ENCODE measurements around the gene GP5.

The GP5 gene

DNA sequence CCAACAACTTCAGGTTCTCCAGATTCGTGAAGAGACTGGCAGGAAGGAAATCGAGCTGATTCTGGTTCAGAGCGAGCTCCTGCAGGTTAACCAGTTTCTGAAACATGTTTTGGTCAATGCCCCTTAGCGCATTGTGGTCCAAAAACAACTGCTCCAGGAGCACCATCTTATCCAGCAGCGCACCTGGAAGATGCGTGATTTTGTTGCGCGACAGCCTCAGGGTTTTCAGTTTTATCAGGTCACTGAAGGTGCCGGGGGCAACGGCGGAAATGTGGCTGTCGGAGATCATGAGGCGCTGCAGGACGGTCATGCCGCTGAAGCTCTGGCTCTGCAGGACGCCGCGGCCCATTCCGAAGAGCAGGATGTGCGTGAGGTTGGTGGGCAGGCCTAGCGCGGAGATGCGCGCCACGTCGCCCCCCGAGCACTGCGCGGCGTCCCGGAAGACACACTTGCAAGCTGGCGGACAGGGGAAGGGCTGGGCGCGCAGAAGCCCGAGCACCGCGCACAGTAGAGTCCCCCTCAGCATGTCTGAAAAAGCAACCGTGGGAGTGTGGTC, 1.2 kb downstream of the GP5 start:
- in situ Hi-C loops (cut with MboI; ENCODE audit: low sequenced_read_pairs) = no loop called here

DNA sequence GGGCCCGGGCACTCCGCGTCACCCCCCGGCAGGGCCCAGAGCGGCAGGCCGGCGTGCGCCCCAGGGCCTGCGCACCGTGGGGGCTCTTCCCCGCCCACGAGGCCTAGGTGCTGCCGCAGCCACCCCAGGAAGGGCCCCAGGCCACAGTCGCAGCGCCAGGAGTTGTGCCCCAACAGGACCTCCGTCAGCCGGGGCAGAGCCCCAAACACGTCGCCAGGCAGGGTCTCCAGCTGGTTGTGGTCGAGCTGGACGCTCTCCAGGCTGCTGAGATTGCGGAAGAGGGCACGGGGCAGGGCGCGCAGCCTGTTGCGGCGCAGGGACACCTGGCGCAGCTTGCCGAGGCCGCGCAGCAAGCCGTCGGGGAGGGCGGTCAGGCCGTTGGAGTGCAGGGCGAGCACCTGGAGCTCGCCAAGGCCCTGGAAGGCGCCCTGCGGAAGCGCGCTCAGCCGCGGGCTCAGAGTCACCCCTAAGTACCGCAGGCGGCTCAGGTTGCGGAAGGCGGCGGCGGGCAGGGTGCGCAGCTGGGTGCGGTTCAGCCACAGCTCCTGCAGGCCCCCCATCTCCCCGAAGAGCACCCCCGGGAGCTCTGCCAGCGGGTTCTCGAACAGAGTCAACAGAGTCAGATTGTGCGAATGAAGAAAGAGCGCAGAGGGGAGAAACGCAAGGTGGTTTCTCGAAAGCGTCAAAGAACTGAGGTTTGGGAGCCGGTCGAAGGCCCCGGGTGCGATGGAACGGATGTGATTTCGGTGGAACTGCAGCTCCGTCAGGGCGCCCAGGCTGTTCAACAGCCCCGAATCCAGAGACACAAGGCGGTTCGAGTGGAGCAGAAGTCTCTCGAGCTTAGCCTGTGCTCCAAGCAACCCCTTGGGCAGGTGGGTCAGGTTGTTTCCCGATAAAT, 2.0 kb downstream of the GP5 start:
- in situ Hi-C loops (cut with MboI; ENCODE audit: low sequenced_read_pairs) = no loop called here

DNA sequence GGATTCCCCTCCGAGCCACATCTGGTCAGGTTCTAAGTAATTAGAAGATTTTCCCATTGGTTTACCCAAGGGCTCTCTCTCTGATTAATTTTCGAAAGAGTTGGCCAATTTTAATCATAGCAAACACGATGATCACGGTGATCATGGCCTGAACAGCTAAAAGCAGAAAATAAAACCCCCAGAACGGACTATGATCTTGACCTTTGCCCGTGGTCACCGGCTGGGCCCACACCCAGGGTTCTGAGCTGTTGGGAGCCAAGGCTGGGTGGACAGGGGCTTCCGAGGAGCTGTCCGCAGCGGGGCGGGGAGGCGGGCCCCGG, 2.6 kb downstream of the GP5 start:
- in situ Hi-C loops (cut with MboI; ENCODE audit: low sequenced_read_pairs) = no loop called here

DNA sequence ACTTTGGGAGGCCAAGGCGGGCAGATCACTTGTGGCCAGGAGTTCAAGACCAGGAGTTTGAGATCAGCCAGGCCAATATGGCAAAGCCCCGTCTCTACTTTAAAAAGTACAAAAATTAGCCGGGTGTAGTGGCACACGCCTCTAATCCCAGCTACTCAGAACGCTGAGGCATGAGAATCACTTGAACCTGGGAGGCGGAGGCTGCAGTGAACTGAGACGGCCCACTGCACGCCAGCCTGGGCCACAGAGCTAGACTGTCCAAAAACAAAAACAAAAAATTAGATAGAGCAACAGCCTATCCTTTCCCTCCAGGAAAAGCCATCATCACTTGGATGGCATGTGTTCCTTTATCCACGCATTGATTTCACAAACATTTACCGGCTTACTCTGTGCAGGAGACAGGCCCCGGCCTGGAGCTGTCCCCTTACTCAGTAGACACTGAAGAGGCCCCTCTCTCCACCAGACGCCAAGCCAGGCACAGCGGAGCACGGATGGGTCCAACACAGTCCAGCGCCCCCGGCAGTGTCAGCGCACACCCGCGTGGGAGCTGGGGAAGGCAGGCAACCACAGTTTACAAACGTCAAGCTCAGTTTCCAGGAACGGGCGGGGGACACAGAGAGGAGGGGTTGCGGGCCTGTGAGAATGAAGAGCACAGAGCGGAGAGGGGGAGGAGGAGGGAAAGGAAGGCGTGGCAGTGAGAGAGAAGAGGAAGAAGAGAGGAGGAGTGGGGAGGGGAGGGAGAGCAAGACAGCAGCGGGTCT, 3.1 kb downstream of the GP5 start:
- in situ Hi-C loops (cut with MboI; ENCODE audit: low sequenced_read_pairs) = no loop called here

DNA sequence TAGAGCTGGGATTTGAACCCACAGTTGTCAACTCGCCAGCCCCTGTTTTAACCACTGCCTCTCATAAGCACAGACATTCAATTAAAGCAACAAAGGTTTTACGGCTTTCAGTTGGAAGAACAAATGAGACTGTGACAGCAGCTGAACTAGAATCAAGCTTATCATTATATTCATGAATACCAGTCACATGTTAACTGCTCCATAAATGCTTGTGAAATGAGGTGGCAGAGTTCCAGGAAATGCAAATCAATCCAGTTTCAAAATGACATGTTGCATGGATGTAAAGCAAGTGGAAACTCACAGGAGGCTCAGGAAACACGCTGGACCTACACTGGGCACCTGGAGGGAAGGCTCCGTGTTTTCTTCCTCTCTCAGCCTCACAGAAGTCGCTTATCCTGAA, 3.9 kb downstream of the GP5 start:
- in situ Hi-C loops (cut with MboI; ENCODE audit: low sequenced_read_pairs) = no loop called here

DNA sequence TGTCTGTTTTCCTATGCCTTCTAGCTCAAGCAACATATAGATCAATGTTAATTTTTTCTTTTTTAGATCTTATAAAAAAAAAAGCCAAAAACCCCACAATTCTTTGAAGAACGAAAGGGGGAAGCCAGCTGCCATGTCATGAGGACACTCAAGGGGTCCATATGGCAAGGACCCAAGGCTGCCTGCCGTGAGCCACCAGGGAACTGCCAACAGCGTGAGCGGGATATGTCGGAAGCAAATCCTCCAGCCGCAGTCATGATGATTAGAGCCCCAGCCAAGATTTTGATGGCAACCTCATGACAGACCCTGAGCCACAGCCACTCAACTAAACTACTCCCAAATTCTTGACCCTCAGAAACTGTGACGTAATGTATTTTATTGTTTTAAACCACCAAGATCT, 6.5 kb downstream of the GP5 start:
- in situ Hi-C loops (cut with MboI; ENCODE audit: low sequenced_read_pairs) = no loop called here

DNA sequence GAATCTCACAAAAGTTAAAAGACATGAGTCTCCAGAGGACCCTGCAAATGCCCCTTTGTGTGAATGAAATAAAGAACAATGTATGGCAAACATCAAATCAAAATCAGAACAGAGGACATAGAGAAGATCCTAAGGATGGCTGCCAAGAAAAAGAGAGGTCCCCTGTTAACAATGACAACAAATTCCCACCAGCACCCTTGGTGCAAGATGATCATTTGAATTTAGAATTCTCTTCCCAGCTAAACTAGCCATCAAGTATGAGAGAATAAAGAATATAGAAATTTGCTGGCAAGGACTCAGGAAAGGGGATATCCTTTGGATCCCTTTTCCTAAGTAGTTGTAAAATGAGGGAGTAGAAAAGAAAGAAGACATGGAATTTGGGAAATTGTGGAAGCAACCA, 8.2 kb downstream of the GP5 start:
- in situ Hi-C loops (cut with MboI; ENCODE audit: low sequenced_read_pairs) = no loop called here

DNA sequence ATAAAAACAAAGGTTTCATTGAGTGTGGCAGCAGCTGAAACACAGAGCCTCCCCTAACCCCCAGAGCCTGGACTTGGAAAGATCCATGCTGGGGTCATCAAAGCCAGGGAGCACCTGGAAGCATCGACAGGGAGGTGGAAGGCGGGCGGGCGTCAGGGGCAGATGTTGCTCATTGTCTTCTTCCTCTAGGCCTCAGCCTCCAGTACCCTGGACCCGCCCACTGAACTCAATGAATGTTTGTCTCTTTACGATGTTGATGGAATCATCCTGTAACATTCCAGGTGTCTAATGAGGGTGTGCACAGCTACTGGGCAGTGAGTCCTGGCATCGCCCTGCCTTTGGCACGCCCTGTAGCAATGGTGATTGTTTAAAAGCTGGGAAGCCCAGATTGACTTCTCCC, 9.8 kb downstream of the GP5 start:
- in situ Hi-C loops (cut with MboI; ENCODE audit: low sequenced_read_pairs) = no loop called here

DNA sequence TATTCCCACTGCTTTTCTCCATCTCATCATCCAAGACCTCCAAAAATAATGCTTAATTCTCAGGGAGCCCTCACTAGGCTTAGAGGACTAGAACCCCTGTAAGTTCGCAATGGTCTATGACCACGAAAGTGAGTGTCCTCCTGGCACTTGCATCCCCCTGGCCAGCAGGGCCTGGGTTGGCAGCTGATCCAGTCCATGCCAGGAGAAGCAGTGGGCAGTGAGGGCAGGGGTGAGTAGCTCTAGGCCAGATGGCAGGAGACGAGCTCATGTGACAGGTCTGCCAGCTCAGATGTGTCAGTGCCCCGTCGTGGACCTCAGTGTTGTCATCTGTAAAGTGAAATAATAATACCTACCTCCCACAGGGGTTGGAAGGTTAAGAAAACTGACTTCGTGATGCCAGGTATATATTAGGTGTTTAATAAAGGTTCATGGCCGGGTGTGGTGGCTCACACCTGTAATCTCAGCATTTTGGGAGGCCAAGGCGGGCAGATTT, 11.1 kb downstream of the GP5 start:
- in situ Hi-C loops (cut with MboI; ENCODE audit: low sequenced_read_pairs) = no loop called here

DNA sequence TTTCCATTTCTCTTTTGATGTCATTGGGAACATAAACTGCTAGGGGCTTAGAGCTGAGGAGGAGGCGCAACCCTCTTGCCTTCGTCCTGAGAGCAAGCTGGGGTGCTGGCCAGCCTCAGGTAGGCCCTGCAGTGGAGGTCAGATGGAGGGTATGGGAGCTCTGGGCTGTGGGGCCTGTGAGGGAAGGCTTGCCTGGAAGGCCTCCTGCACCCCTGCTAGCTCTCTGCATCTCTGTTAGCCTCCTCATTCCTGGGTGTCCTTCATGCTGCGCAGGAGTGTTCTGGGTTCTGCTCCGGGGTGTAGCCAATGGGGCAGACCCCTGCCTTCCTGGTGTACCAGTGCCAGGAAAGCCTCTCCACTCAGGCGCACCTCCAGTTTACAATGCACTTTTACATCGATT, 11.8 kb downstream of the GP5 start:
- in situ Hi-C loops (cut with MboI; ENCODE audit: low sequenced_read_pairs) = no loop called here

DNA sequence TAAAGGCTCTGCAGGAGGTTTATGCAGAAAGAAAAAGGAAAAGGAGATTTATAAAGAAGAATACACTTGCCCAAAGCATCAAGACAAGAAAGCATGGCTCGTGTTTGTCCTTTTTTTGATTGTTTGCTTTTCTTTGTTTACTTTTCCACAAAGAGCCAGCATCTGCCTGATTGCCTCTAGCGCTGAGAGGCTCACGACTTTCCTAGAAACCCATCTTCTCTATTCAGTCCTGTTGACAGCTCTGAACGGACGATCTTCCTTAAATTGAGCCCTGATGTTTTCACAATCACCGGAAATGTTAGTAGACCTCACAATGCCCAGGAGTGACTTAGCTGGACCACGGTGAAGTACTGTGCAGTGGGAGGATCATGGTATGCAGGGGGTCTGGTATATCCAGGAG, 12.4 kb downstream of the GP5 start:
- in situ Hi-C loops (cut with MboI; ENCODE audit: low sequenced_read_pairs) = no loop called here

DNA sequence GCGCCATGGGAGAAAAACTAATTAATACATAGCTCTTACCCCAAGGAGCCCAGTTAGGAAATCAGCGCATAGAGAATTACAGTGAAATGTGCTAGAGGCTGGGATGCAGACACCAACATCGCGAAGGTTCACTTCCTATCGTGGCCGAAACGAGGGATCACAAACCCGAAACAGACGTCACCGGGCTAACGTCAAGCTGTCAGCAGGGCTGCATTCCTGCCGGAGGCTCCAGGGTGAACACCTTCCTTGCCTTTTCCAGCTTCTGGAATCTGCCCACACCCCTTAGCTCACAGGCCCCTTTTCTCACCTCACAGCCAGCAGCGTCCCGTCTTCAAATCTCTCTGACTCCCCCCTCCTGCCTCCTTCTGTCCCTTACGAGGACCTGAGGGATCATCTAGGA, 13.0 kb downstream of the GP5 start:
- in situ Hi-C loops (cut with MboI; ENCODE audit: low sequenced_read_pairs) = no loop called here

DNA sequence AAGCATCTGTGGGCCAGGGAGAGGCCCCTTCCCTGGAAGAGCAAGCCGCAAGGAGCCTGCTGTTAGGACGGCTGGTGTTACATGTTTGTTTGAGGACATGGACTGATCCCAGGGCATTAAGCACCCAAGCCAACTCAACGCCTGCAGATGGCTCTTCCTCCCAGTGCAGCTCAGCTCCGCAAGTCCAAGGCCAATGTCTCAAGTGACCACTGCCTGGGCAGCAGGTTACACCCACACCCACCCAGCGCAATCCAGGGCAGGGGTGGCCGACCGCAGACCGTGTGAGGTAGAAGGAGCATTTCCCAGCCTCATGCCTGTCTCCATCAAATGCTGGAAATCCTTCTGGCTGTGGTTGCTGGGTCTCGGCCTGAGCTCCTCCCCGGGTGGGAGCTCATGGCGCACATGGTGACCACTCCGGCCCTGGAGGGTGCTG, 14.5 kb downstream of the GP5 start:
- in situ Hi-C loops (cut with MboI; ENCODE audit: low sequenced_read_pairs) = no loop called here

DNA sequence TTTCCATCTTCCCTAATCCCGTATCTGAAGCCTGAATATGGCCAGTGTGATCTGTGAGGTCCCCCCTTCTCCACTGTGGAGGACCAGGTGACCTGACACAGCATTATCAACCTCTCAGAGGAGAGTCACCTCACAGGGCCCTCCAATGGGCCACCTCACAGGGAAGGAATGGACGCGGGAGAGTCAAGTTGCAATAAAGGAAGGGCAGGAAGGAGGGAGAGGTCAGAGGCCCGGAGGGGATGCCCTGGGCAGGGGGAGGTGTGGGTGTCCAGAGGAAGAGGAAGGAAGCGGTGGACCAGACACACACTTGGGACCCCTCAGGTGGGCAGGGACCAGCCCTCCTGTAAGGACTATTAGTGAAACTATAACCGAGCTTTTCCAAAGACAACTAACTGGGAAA, 14.9 kb downstream of the GP5 start:
- in situ Hi-C loops (cut with MboI; ENCODE audit: low sequenced_read_pairs) = no loop called here

DNA sequence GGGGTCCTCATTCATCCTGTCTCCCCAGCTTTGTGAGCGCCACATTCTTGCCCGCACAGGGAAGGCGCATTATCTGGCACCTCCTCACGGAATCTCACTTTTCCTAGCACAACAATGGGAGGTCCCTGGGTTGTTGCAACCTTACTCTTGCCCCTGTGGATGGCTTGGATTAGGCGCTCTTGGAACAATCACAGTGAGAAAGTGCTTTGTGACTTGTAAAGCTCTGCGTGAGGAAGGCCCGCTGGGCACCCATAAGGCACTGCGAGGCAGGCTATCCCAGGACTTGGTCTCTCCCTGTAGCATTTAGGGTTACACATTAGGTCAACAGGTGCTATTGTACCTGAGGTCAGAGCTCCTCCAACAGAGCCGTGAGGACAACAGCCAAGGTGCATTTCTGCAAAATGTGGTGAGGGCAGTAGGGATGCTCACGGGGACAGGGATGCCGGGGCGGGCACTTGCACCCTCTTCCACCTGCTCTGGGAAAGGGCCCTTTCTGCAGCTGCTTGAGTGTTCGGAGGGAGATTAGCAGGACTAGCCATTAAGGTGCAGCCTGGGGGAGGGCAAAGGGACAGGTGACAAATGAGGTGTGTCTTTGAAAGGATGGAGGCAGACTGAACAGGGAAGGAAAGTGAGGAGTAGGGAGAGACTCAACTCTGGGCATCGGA, 15.7 kb downstream of the GP5 start:
- in situ Hi-C loops (cut with MboI; ENCODE audit: low sequenced_read_pairs) = no loop called here

DNA sequence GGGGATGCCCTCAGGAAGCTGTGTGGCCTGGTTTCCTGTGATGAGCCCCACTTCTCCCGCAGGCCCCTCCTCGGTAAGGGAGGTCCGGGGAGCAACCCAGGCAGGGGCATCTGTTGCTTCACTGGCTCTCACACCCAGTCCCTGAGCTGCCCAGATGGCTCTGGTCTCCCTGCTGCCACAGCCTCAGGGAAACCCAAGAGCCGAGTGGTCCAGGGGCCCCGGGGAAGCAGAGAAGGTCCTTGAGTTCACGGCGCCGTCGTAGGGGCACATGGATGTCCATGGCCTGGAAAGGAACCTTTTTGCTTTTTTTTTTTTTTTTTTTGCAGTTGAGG, 16.2 kb downstream of the GP5 start:
- in situ Hi-C loops (cut with MboI; ENCODE audit: low sequenced_read_pairs) = no loop called here

DNA sequence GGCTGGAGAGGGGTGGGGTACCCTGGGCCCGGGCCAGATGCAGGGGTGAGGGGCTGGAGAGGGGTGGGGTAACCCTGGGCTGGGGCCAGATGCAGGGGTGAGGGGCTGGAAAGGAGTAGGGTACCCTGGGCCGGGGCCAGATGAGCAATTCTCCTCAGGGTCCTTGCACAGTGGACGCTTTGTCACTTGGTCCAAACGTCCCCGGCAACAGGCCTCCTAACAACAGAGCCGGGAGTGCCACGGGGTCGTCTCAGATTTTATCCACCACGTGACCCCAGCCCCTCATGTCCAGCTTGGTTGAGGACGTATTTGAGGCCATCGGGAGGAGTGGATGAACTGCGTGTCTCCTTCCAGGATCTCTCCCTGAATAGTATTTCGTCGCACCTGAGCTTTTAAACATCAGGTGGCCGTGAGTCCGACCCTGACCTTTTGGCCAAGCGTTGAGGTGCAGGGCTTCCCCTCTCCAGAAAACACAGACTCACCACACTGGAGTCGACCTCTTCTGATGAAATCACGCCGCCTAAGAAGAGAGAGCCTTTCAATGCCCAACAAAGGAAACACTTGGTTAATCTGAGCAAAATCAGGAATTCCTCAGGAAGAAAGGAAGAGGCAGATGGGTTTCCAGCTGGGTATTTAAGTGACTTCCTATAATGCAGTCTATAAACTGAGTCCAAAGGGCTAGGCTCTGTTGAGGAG, 16.7 kb downstream of the GP5 start:
- in situ Hi-C loops (cut with MboI; ENCODE audit: low sequenced_read_pairs) = no loop called here

DNA sequence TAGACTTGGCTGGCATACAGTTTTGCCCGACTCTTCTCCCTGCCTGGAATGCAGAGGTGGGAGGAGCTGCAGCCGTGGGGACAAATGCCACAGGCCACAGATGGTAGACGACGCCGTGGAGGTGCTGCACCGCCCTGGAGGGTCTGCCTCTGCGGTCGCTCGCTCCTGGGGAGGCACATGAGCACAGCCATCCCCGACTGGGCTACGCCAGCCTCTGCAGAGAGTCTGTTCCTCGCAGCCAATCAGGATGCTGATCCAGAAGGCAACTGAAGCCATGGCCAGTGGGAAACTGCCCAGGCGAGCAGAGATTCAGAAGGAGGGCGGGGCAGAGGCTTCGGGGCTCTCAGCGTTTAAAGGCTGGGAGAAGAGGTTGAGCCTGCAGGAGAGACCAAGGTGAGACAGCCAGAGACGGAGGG, 17.6 kb downstream of the GP5 start:
- in situ Hi-C loops (cut with MboI; ENCODE audit: low sequenced_read_pairs) = no loop called here

DNA sequence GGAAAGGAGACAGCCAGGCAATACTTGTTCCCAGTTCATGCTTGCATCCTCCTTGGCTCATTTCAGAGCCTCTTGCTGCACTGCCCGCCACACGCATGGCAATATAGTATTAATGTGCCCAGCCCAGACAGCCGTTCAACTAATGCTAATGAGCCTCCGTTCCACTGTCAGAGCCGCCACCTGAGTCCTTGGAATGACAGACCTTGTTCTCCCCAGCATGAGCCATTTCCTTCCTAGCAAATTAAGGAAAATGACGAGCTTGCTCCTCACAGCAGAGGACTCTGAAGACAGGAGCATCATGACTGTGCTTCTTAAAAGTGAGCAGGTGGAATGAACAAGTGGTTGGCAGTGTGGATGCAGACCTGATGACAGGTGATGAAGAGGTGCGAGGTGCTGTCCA, 18.7 kb downstream of the GP5 start:
- in situ Hi-C loops (cut with MboI; ENCODE audit: low sequenced_read_pairs) = no loop called here

DNA sequence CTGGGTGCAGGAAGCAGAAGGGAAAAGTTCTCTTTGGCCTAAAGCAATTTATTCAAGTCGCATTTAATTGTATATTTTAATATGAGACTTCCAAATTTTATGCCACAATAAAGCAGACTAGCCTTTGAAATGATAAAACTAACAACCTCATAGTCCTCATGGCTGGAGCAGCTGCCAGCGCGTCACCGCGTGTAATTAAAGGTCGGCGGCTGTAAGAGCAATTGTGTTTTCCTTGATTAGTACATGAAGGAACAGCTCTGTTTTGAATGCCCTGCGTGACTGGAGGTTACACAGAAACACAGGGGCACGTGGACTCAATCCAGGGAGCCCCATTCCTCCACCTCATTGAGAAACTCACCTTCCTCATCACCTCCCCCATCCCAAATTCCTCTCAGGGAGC, 19.4 kb downstream of the GP5 start:
- in situ Hi-C loops (cut with MboI; ENCODE audit: low sequenced_read_pairs) = no loop called here

DNA sequence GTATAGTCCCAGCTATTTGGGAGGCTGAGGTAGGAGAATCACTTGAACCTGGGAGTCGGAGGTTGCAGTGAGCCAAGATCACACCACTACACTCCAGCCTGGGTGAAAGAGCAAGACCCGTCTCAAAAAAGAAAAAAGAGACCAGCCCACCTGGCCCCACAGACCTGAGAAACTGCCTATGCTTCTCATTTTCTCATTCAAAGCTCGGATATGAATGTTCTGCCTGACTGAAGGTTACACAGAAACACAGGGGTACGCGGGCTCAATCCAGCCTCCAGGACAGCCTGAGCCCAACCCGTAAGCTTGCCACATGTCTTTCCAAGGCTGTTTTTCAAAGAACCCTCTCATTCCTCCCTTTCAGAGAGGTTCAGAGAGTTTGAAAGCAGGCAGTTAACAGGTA, 19.8 kb downstream of the GP5 start:
- in situ Hi-C loops (cut with MboI; ENCODE audit: low sequenced_read_pairs) = no loop called here
